Right lobe of liver (tissue), 6 donors: ENCODE results near the gene SAP30. TPM values are rescaled to one million over a fixed set of nuclear protein-coding genes. Genes with fewer than 3 reads are reported as not detected.

Source experiments
- ATAC-seq, 4 donors: fragments of 200-7000 bp; cut with Tn5 transposase; one replicate each; pipeline ENCODE4 v1.9.1; 2020; ENCODE audit warnings: mild to moderate bottlenecking in 4 of 4, moderate library complexity in 4 of 4
- DNase-seq, 3 donors: peaks; one replicate each; pipeline ENCODE4 v3.0.0-alpha.2; 2020
- H3K27ac ChIP-seq, 3 donors: fragments of 200-600 bp; one replicate each; pipeline ENCODE4 v1.8.0; 2022
- H3K27me3 ChIP-seq, 2 donors: fragments of 200-600 bp; one replicate each; pipeline ENCODE4 v1.8.0; 2022
- H3K36me3 ChIP-seq, 4 donors: fragments of 200-600 bp; sonication (generic) in 1 of 4; one replicate each; pipeline versions ENCODE4 v1.5.1 to v1.8.0; 2017 to 2022; ENCODE audit warnings: control low read depth in 1 of 4
- H3K4me1 ChIP-seq, 4 donors: fragments of 200-600 bp; sonication (generic) in 1 of 4; one replicate each; pipeline versions ENCODE4 v1.5.1 to v1.8.0; 2017 to 2022; ENCODE audit warnings: control low read depth in 1 of 4
- H3K4me3 ChIP-seq, 3 donors: fragments of 200-600 bp; one replicate each; pipeline ENCODE4 v1.8.0; 2022
- H3K9me3 ChIP-seq, 4 donors: fragments of 200-600 bp; sonication (generic) in 1 of 4; one replicate each; pipeline versions ENCODE4 v1.5.1 to v1.8.0; 2017 to 2022; ENCODE audit warnings: control low read depth in 1 of 4
- CTCF ChIP-seq, 4 donors: fragments of 200-600 bp in 3 of 4; fragments of 450-650 bp in 1 of 4; IDR thresholded peaks; one replicate each; pipeline versions ENCODE4 v1.5.1 to v1.8.0; 2016 to 2022; ENCODE audit warnings: antibody characterized with exemption in 4 of 4, mild to moderate bottlenecking in 2 of 4
- POLR2A ChIP-seq: fragments of 450-650 bp; IDR thresholded peaks from one replicate; pipeline ENCODE4 v1.6.1; 2017; ENCODE audit warnings: antibody characterized with exemption, mild to moderate bottlenecking
- WGBS: methylation state at CpG from one replicate; pipeline ENCODE4 v1.1.6; 2018; ENCODE audit warnings: low coverage, low lambda C conversion rate; ENCODE audit not compliant: insufficient coverage; ENCODE audit errors: missing lambda C conversion rate; 5-methylcytosine and 5-hydroxymethylcytosine counted together
- intact Hi-C, 2 donors: fragments of 100-400 bp; cut with DNase I; formaldehyde crosslinking; loops; one replicate each; pipeline versions ENCODE4 v1.11.2 to v1.14.1; 2022
- total RNA-seq, 6 experiments: library from RNA; depleted of rRNA in 2 of 6; stranded (reverse); fragments of >200 nt in 2 of 6; fragmentation: NEBNext Ultra II Directional in 3 of 6; extraction: Animal tissue kit (Norgen Biotek cat#: 25700) in 3 of 6; gene quantifications; one replicate each; pipeline versions ENCODE4 v1.1.0 to v1.2.4, GENCODE V29; 2016 to 2023
- donor health status: DM: no; HTN: yes; CAD: no.
- donor health status: DM: no; HTN: no; CAD: no.
- donor health status: DM: no; HTN: no; CAD: no.
- donor health status: DM: no; HTN: yes; CAD: no.
- donor health status: DM: no; HTN: yes; CAD: no.

SAP30 gene
- total RNA-seq, 6 experiments from 2014 or later: 3.5 to 12.8 (median 7.7) TPM

GRCh38 chr4:173417833-173418232, 47.1 kb downstream of the SAP30 start:
- Histone ChIP-seq H3K4me1 (no peaks in the 10 kb centered on the region), H3K4me3 (no peak overlapping the region), H3K27ac (no peak overlapping the region), H3K36me3 (no peaks in the 10 kb centered on the region), H3K9me3 (no peaks in the 10 kb centered on the region), H3K27me3 (no peaks in the 10 kb centered on the region)
- no peak for DNase-seq
- TF ChIP-seq POLR2A (no peak), CTCF (IDR thresholded peaks at IDR 0.05) (no peak)
- ATAC-seq: no peak
- intact Hi-C loops: loop anchor here (5.0 to 10.0 kb wide), 2 partner anchors 93 to 96 kb away; no protein-coding TSS in a partner anchor

DNA sequence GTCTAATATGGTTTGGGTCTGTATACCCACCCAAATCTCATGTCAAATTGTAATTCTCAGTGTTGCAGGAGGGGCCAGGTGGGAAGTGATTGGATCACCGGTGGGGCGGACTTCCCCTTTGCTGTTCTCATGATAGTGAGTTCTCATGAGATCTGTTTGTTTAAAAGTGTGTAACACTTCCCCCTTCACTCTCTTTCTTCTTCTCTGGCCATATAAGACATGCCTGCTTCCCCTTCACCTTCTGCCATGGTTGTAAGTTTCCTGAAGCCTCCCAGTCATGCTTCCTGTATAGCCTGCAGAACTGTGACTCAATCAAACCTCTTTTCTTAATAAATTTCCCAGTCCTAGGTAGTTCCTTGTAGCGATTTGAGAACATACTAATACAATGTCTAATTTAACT, 47.9 kb downstream of the SAP30 start:
- intact Hi-C loops: loop anchor here (5.0 to 10.0 kb wide), 2 partner anchors 94 to 96 kb away; no protein-coding TSS in a partner anchor
- no peaks in the 10 kb centered on the region for H3K36me3 ChIP-seq
- no peak overlapping the region for H3K27ac ChIP-seq
- no peaks in the 10 kb centered on the region for H3K27me3 ChIP-seq
- no peak for TF ChIP-seq POLR2A
- no peak for TF ChIP-seq CTCF (IDR thresholded peaks at IDR 0.05)
- DNase-seq: no peak
- H3K9me3 ChIP-seq: no peaks in the 10 kb centered on the region
- WGBS: 55% methylated on average over 3 of the region's 3 CpGs
- H3K4me3 ChIP-seq: no peak overlapping the region
- H3K4me1 ChIP-seq: no peaks in the 10 kb centered on the region
- no peak for ATAC-seq

GRCh38 chr4:173420324-173420752, 49.6 kb downstream of the SAP30 start:
- ATAC-seq (peak; percentile 42 to 62 (median 50)), DNase-seq (no peak)
- Histone ChIP-seq H3K36me3 (no peaks in the 10 kb centered on the region), H3K4me3 (no peak overlapping the region), H3K27me3 (no peaks in the 10 kb centered on the region), H3K9me3 (no peaks in the 10 kb centered on the region), H3K27ac (no peak overlapping the region), H3K4me1 (no peaks in the 10 kb centered on the region)
- 21% methylated on average over 4 of the region's 4 CpGs for WGBS
- TF ChIP-seq CTCF (IDR thresholded peaks at IDR 0.05): peak; percentile 34 to 53 (median 50)
- no peak for TF ChIP-seq POLR2A
- intact Hi-C loops: no loop called here

DNA sequence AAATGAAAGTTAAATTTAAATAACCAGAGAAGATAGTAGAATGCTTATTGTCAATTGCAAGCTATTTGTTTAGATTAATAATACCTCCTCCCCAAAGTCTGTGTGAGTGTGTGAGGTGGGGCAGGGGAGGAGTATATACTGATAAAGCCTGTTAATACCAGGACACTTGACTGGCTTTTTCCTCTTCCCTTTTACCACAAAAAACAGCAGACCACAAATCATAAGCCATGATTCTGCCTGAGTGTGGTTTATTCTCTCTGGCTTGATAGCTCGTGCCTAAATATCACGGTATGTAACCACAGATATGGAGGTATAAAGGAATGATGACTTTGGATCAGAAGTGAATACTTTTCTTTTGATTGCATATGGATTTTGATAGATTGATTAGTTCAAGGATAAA, 50.0 kb downstream of the SAP30 start:
- H3K4me3 ChIP-seq: no peak overlapping the region
- TF ChIP-seq CTCF (IDR thresholded peaks at IDR 0.05): no peak
- TF ChIP-seq POLR2A: no peak
- intact Hi-C loops: no loop called here
- 82% methylated on average over 2 of the region's 2 CpGs for WGBS
- DNase-seq: no peak
- H3K27me3 ChIP-seq: no peaks in the 10 kb centered on the region
- no peaks in the 10 kb centered on the region for H3K9me3 ChIP-seq
- no peak overlapping the region for H3K27ac ChIP-seq
- no peak for ATAC-seq
- no peaks in the 10 kb centered on the region for H3K4me1 ChIP-seq
- no peaks in the 10 kb centered on the region for H3K36me3 ChIP-seq
